Esophagus squamous epithelium (tissue), 5 donors: ENCODE results near the gene COX4I1. TPM values are rescaled to one million over a fixed set of nuclear protein-coding genes. Genes with fewer than 3 reads are reported as not detected.

Source experiments
- DNase-seq: peaks from one replicate; lab custom pipeline; 2025; lab: John Stamatoyannopoulos, UW
- H3K27ac ChIP-seq, 4 donors: fragments of 200-600 bp; sonication (generic); one replicate each; pipeline ENCODE4 v1.5.1; 2016 to 2019; ENCODE audit warnings: mild to moderate bottlenecking in 1 of 4
- H3K27me3 ChIP-seq, 4 donors: fragments of 200-600 bp; sonication (generic); 1 replicate in 3 of 4; 2 replicates in 1 of 4; pipeline versions ENCODE4 v1.5.1 to v1.6.0; 2017 to 2021; ENCODE audit warnings: antibody characterized with exemption in 1 of 4
- H3K36me3 ChIP-seq, 3 donors: fragments of 200-600 bp; sonication (generic); one replicate each; pipeline ENCODE4 v1.5.1; 2016 to 2019
- H3K4me1 ChIP-seq, 3 donors: fragments of 200-600 bp; sonication (generic); one replicate each; pipeline ENCODE4 v1.5.1; 2017 to 2019
- H3K4me3 ChIP-seq, 4 donors: fragments of 200-600 bp; sonication (generic); 1 replicate in 3 of 4; 2 replicates in 1 of 4; pipeline ENCODE4 v1.5.1; 2016 to 2019; ENCODE audit warnings: mild to moderate bottlenecking in 2 of 4, moderate library complexity in 1 of 4
- H3K9me3 ChIP-seq, 3 donors: fragments of 200-600 bp; sonication (generic); one replicate each; pipeline ENCODE4 v1.5.1; 2016 to 2019
- CTCF ChIP-seq, 6 experiments: fragments of 450-650 bp in 4 of 6; fragments of 200-600 bp in 2 of 6; sonication (generic) in 2 of 6; IDR thresholded peaks; one replicate each; pipeline ENCODE4 v1.5.1; 2016 to 2019; ENCODE audit warnings: antibody characterized with exemption in 6 of 6, mild to moderate bottlenecking in 4 of 6, moderate library complexity in 4 of 6
- POLR2A ChIP-seq, 4 donors: fragments of 450-650 bp; IDR thresholded peaks; one replicate each; pipeline ENCODE4 v1.6.1; 2017; ENCODE audit warnings: antibody characterized with exemption in 4 of 4, mild to moderate bottlenecking in 4 of 4, moderate library complexity in 3 of 4
- WGBS, 2 donors: methylation state at CpG; one replicate each; pipeline ENCODE4 v1.1.5; 2018; 5-methylcytosine and 5-hydroxymethylcytosine counted together
- intact Hi-C: fragments of 100-400 bp; cut with DNase I; formaldehyde crosslinking; loops from one replicate; pipeline ENCODE4 v1.15.0; 2022
- total RNA-seq, 4 donors: library from RNA; depleted of rRNA; stranded (reverse); fragments of >200 nt; gene quantifications; one replicate each; pipeline ENCODE4 v1.1.0, GENCODE V29; 2016
- donor health status: DM: yes; HTN: yes; CAD: no.

COX4I1 gene
- total RNA-seq, 4 donors from 2014 or later: 497 to 580 (median 549) TPM

- DNase-seq: no peak
- Histone ChIP-seq H3K4me3 (no peak overlapping the region), H3K27me3 (peaks cover 0 to 48% (median 3%) of the 10 kb centered on the region in 4 donors), H3K4me1 (no peaks in the 10 kb centered on the region), H3K36me3 (no peaks in the 10 kb centered on the region), H3K9me3 (no peaks in the 10 kb centered on the region), H3K27ac (no peak overlapping the region)
- TF ChIP-seq CTCF (IDR thresholded peaks at IDR 0.05): no peak
- TF ChIP-seq POLR2A (IDR thresholded peaks at IDR 0.05): no peak
- intact Hi-C loops: no loop called here
- 55 to 61% methylated on average over 14 to 15 of the region's 15 CpGs for WGBS, 2 donors
These were observed 51.7 kb downstream of the COX4I1 start for GRCh38 chr16:85851034-85851785.

GRCh38 chr16:85853547-85854545 is 54.4 kb downstream of the COX4I1 start:
- H3K27ac ChIP-seq: peak overlapping the region in 1 of 4 donors; percentile 28
- H3K4me1 ChIP-seq: no peaks in the 10 kb centered on the region
- H3K36me3 ChIP-seq: no peaks in the 10 kb centered on the region
- TF ChIP-seq POLR2A (IDR thresholded peaks at IDR 0.05) (no peak), CTCF (IDR thresholded peaks at IDR 0.05) (no peak)
- H3K4me3 ChIP-seq: no peak overlapping the region
- WGBS, 2 donors: 69 to 70% methylated on average over 16 of the region's 16 CpGs
- H3K27me3 ChIP-seq: peaks cover 0 to 40% (median 0%) of the 10 kb centered on the region in 4 donors
- H3K9me3 ChIP-seq: no peaks in the 10 kb centered on the region
- no peak for DNase-seq
- intact Hi-C loops: no loop called here

GRCh38 chr16:85854935-85855334 is 55.4 kb downstream of the COX4I1 start:
- intact Hi-C loops: no loop called here
- Histone ChIP-seq H3K36me3 (no peaks in the 10 kb centered on the region), H3K9me3 (no peaks in the 10 kb centered on the region), H3K27ac (no peak overlapping the region), H3K4me1 (no peaks in the 10 kb centered on the region), H3K4me3 (no peak overlapping the region), H3K27me3 (peaks cover 0 to 41% (median 0%) of the 10 kb centered on the region in 4 donors)
- TF ChIP-seq CTCF (IDR thresholded peaks at IDR 0.05) (no peak), POLR2A (IDR thresholded peaks at IDR 0.05) (no peak)
- no peak for DNase-seq
- WGBS, 2 donors: 100% methylated on average over 1 of the region's 1 CpG

GRCh38 chr16:85856079-85856478 is 56.6 kb downstream of the COX4I1 start:
- no peaks in the 10 kb centered on the region for H3K4me1 ChIP-seq
- no peak for TF ChIP-seq POLR2A (IDR thresholded peaks at IDR 0.05)
- TF ChIP-seq CTCF (IDR thresholded peaks at IDR 0.05): no peak
- intact Hi-C loops: no loop called here
- H3K36me3 ChIP-seq: no peaks in the 10 kb centered on the region
- WGBS, 2 donors: 52 to 60% methylated on average over 5 of the region's 6 CpGs
- peaks cover 0 to 43% (median 0%) of the 10 kb centered on the region in 4 donors for H3K27me3 ChIP-seq
- DNase-seq: no peak
- no peak overlapping the region for H3K27ac ChIP-seq
- no peaks in the 10 kb centered on the region for H3K9me3 ChIP-seq
- no peak overlapping the region for H3K4me3 ChIP-seq
